GM18870 (cell line): ENCODE results near the gene CCDC154.

Experiments
- ATAC-seq: cut with Tn5 transposase; IDR thresholded peaks from one replicate; pipeline ENCODE4 v1.9.1; 2021; ENCODE audit warnings: moderate library complexity; ENCODE audit not compliant: unreplicated experiment

The CCDC154 gene

DNA sequence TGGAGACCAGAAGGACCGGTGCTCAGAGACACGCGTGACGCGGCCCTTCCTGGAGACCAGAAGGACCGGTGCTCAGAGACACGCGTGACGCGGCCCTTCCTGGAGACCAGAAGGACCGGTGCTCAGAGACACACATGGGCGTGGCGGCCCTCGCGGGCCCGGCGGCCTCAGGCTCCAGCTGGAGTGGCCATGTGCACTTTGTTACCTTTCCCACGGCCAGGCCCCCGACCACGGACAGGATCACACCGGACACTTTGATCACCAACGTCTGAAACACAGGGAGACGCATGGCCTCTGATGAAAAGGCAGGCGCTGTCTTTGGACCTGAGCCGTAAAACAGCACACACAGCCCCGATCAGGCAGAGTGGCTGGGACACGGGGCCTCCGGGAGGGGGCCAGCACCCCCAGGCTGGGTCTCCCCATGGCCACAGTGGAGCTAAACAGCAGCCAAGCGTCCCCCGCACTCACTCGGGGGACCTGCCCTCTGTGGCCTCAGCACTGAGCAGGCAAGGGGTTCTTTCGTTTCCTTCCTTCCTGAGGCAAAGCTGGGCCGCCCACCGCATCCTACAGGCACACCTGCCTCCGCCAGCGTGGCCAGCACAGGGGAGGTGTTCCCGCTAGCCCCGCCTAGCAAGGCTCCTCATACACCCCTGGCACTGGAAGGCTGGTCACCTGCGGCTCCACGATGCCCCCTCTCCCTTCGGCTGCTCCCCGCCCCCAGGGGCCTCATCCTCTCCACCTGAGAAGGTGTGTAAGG lies 13.3 kb upstream of the CCDC154 start:
- no peak for ATAC-seq

DNA sequence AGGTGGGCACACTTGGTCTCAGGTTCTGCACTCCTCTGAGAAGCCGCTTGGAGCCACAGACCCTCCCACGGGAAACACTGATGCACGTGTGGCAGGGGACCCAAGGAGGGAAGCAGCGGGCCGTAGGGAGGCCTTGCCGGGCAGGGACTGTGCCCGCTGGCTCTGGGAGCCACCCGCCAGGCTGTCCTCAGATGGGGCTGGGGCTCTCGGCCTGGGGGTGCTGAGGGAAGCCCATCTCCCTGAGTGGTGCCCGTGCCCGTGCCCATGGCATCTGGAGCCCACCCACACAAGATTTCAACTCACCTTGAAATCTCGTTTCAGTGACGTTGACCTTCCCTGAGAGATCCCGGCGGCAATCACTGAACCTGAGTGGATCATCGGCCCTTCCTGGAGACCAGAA lies 12.6 kb upstream of the CCDC154 start:
- no peak for ATAC-seq

DNA sequence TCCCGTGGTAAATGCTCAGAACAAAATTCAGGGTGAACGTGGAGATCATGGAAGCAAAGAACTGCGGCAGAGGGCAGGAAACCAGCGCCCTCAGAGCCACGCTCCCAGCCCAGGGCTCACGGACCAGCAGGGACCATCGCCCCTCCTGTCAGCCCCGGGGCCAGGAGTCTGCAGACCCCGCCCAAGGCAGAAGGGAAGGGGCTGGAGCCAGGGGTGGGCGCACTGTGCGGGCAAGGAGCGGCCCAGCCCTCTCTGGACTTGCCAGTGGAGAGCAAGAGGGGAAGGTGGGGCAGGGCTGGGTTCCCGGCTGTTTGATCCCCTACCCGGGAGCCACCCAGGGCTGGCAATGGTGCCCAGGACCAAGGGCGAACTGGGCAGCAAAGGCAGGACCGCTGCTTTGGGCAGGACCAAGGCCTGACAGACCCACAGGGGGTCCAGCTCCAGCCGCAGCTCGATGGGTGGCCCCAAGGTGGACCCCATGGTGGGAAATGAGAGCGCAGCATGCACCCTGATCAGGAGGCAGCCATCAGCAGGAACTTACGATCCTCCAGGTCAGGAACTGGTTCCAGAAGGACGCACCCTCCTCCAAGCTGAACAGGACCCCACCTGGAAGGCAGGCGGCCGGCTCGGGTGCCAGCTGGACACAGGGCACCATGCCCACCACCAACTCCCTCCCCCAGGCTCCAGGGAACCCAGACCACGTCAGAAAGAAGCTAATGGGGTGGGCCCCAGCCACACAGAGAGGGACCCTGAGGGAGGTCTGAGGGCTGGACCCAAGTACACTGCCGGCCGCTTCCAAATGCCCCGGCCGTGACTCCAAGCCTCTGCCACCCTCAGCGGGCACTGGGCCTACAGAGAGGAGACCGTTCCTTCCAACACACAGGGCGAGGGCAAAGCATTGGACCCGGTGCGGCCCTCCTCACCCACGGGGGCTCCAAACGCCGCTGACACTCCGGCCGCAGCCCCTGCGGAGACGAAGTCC lies 11.1 kb upstream of the CCDC154 start:
- ATAC-seq: no peak

DNA sequence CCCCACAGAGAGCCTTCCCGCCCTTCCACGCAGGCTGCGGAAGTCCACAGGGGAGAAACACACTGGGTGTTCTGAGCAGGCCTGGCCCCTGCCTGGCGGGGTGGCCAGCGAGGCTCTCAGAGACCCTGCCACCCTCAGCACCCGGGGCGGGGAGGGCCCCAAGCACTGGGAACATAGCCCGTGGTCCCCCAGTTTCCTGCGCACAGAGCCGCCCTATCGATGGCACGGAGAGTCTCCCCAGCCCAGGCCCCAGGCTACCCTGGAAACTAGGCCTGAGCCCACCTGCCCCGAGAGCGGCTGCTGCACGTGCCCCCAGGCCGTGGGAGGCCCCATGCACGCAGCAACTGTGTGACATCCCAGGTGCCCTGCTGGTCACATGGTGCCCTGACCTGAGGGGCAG lies 10.2 kb upstream of the CCDC154 start:
- no peak for ATAC-seq

DNA sequence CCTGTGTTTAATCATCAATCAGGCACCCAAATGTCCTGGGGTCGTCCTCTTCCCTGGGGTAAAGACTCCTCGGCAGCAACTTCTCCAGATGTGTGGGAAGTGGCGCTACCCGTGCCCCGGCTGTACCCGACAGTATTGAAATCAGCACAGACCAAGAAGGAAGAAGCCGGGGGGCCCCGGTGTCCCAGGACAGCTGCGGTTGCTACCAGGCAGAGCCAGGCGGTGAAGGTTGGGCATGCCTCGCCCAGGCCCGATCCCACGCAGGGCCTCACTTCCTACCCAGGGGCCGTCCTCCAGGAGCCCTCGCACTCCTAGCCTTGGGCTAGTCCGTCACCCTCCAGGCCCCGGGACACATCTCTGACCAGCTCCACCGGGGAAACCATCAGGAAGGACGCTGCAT lies 9.0 kb upstream of the CCDC154 start:
- no peak for ATAC-seq

DNA sequence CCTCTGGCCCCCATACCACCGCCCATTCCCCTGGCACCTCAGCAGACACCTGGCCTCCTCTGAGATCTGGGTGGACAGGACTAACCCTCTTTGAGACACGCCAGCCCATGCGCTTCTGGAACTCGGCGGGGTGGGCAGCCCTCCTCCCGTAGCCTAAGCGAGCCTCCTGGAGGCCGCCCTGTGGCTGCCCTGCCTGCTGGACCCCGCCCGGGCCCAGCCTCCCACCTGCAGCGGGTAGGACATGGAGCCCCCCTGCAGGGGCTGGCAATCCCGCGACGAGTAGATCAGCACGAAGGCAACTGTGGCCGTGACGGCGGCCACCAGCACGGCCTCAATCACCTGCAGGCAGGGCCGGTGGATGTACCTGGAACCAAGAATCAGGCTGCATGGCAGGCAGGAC lies 8.2 kb upstream of the CCDC154 start:
- no peak for ATAC-seq

DNA sequence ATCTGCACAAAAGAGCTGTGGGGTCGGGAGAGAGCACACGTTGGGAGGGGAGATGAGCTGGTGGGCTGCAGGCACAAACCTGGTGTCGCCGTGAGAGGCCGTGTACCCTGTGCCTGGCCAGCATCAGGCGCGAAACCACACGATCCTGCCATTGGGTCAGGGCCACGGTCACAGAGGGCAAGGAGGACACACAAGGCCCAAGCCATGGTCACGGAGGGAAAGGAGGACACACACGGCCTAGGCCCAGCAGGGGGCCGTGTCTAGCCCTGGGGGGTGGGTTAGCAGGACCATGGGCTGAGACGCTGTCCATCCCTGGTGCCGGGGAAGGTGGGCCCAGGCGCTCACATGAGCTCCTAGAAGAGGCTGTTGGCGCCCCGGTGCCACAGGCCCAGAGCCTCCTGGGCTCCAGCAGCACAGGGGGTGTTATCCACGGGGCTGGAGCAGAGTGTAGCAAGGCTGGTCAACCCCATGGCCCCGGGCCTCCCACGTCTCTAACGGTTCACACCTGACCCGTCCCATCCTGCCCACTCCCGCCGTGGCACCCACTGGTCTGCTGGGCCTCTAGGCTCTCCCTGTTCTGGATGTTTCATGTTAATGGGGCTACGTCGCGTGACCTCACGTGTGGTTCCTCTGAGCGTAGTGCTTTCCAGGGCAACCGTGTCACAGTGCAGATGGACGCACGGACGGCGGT lies 7.5 kb upstream of the CCDC154 start:
- ATAC-seq: no peak

DNA sequence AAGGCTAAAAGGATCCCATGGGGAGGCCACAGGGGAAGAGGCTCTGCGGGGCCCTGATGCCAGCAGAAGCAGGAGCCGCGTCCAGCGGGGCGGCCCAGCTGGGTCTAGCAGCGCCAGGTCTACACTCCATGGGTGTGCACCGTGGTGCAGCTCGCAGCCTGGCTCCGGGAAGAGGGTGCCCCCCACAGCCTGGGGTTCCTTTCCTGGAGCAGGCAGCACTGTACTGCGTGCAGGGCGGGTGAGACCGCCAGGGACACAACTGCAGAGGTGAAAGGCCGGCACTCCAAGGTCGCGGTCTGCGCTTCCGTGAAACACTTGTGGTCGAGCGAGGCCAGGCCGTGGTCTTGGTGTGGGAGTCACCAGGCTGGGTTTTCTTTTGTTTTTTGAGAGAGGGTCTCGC lies 6.5 kb upstream of the CCDC154 start:
- ATAC-seq: no peak

DNA sequence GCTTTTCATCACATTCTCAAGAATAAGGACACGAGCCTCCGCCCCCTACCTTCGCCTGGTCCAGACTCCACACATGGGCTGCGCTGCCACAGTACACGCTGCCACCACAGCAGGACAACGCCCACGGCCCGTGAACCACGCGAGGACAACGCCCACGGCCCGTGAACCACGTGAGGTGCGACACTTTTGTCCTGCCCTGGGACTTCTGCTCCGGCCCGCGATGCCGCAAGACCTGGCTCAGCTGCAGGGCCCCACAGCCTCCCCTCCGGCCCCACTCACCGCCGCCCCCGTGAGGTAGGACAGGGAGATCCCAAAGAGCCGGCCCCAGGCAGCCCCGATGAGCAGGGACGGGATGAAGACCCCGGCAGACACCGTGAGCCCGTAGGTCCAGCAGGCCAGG lies 5.9 kb upstream of the CCDC154 start:
- no peak for ATAC-seq

DNA sequence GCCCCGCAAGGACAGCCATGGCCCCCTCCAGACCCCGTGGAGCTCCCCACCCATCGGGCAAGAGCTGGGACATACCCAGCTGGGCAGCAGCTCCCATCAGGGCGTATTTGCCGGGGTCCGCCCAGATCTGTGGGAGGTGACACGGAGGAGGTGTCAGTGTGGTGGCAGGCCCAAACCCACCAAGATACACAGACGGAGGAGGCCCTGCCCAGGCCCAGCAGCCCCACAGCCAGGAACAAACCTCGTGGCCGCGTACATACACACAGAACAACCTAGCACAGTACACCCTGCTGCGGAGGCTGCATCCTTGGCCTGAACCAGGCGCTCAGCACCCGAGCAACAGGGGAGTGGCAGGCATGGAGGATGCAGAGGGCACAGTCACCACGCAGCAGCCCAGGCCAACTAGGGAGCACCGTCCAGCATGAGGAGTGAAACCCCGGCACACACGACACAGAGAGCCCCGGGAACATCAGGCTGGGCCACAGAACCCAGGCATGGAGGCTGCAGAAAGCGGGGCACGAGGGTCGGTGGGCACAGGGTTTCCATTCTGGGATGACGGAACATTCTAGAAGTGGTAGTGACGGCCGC lies 4.9 kb upstream of the CCDC154 start:
- ATAC-seq: no peak

DNA sequence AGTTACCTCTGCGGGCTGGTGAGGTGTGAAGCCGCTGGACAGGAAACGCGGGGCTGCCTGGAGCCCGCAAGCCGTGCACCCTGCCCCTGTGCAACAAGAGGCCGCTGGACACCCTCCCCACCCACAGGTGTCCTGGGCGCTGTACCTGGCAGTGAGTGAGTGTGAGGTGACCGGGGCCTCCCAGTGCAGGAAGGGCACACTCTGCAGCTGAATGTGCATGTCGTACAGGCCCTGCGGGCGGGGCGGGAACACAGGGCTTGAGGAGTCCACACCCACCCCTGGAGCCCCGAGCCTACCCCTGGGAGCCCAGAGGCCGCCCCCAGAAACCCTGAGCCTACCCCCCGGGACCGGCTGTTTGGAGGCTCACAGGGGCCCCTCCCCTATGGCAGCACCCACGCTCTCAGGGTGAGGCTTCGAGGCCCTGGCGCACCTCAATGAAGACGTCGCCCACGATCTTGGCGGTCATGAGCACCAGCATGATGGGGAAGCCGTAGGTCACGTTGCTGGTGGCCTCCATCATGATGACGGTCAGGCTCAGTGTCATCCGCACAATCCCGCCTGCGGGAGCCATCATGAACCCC lies 4.3 kb upstream of the CCDC154 start:
- no peak for ATAC-seq

DNA sequence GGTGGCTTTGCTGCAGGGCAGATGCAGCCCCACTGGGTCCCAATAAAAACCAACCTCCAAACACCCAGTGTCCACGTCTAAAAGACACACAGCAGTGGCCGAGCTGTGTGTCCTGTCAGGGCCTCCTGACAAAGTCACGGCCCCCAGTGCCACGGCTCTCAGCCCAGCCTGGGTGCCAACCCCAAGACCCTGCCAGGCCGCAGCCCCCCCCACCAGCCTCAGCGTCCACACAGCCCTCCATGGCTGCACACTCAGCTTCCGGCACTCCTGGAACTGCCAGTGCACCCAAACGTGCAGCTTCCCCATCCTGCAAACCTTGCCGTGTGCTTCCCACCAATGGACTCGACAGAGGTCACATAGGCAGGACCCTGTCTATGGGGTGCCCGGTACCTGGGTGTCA lies 3.6 kb upstream of the CCDC154 start:
- ATAC-seq: no peak

DNA sequence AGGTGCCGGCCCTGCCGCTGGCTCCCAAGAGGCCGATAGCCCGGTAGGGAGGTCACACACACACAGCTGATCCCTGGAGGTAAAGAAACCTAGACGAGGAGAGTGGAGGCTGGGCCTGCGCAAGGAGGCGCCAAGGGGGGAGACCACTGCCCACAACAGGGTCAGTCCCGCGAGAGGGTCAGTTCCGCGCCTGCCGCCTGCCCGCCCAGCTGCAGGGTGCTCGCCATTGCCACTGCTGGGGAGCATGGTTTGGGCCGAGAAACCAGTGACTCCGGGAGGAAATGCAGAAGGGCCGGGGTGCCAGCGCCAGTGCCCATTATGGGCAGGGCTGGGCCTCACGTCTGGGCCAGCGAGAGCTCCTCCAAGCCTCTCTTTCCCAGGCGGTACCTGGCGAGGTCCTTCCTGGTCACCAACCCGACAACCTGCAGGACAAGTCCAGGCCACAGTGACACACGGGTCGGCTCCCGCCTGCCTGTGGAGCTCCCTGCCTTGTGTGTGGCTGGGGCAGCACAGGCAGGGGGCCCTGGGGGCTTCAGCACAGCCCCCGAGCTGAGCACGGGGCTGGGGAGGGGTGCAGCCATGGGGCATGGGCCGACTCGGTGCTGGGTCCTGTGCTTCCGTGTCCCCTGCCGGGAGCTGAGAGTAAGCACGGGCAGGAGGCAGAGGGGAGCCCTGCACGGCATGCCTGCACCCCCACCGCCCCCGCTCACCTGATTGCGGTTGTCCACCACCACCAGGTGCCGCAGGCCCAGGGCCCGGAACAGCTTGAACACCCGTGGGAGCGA lies 2.1 kb upstream of the CCDC154 start:
- ATAC-seq: no peak

DNA sequence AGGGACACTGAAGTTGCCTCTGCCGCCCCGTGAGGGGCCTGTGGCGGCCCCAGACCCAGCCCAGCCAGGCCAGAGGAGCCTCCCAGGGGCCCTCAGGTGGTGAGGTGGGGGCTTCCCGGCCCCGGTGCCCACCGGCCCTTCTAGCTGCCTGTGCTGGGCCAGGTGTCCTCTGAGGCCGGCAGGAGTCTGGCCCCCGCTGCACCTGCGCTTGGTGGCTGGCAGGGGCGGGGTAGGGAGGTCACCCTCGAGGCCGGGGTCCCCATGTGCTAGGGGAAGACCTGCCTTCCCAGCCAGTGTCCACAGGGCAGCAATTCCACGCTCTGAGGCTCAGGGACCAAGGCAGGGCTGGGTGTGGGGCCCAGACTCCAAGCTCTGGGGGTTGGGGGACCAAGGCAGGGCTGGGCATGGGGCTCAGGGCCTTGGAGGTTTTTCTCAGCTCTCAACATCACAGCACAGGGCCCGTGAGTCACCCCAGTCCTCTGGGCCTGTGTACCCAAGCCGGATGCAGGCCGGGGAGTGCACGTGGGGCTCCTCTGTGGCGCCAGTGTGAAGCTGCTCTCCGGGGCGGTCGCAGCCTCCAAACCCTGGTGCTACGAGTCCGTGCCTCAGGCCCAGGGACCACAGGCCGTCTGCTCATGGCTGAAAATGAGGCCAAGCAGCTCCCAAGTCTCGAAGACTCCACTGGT lies 1.3 kb upstream of the CCDC154 start:
- no peak for ATAC-seq

DNA sequence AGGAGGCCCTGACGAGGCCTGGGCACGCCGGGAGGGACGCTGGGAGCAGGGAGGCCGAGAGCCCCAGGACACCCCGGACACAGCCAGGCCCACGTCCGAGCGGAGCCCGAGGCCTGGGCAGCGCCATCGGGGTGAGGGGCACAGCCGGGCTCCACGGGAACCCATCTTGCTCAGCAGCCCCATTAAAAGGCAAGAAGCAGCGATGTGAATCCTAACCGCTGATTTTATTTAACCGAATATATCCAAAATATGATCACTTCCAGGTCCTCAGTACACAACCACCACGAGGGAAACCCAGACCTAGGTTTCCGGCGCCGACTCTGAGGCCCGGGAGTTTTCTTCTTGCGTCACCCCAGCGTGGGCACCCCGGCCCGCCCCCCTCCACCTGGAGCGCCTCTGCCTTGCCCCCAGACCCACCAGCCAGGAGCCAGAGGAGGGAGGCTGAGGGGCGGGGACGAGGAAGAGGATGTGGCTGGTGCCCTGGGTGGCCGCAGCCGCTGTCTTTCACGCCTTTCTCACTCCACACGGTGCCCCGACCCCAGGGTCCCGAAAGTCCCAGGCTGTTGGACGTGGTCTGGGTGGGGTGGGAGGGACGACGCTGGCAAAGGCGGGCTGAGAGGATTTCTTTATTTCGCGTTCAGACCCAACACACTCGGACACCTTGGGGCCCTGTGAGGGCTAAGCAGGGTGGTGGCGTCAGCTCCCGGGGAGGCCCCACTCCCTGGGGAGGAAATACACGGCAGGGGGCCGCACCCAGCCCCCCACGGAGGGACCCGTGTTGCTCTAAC lies 568 bp upstream of the CCDC154 start:
- no peak for ATAC-seq

DNA sequence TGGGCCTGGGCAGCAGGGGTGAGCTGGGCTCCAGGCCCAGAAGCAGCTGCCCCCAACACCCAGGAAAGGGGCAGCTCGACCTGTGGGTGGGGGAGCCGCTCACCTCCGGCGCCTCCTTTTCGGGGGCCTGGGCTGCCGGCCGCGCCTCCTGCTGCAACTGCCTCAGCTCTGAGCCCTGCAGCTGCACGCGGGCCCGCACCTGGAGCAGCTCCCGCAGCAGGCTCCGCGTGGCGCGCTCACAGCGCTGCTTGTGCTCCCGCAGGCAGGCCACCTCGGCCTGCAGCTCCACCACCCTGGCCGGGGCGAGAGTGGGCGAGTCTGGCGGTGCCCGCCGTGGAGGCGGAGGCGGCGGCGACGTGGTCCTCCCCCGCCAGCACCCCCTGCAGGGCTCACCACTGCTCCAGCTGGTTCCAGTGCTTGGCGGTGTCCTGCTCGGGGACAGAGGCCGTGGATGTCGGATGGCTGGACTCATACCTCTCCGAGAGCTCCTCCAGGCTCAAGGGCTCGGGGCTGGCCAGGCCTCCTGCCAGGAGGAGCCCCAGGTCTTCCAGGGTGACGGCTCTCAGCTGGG lies 868 bp downstream of the CCDC154 start:
- ATAC-seq: no peak

DNA sequence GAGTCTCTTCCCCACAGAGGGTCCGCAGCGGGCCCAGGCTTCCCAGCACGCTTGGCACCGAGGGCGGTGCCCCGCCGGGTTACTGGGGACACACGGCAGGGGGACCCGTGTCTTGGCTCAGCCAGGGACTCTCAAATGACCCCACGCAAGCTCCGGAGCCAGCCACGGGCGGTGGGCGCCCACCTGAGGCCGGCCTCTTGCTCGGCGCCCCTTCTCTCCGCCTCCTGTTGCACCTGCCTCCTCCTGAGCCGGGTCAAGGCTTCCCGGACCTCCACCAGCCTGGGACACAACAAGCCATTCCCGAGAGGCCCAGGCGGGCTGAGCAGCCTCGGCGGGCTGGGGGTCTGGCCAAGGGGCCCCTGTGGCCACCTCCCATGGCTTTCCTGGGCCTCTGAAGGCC lies 1.7 kb downstream of the CCDC154 start:
- ATAC-seq: no peak

DNA sequence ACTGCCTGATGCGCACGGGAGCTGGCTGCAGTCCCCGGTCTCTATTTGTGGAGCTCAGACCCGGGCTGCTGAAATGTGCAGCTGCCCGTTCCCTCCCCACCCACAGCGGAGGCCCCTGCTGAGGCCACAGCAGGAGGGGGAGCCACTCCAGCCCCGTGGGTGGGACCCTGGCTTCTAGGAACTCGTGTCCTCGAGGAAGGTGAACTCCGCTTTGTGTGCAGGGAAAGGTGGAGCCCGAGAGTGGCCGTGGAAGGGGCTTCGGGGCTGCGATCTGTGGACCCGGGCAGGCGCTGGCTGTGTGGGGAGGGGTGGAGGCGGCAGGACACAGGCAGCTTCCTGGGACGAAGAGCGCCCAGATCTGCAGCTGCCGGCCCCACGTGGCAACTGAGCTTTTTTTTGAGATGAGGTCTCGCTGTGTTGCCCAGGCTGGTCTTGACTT lies 2.9 kb downstream of the CCDC154 start:
- ATAC-seq: no peak
